ENCODE measurements around the gene OSBPL2.

OSBPL2 gene

GRCh38 chr20:62309947-62310756 is 71.8 kb downstream of the OSBPL2 start:
- H3K9me3 Mint-ChIP-seq: no peaks in the 10 kb centered on the region
- H3K4me3 Mint-ChIP-seq: no peak overlapping the region
- no peaks in the 10 kb centered on the region for H3K36me3 Mint-ChIP-seq
- no peak overlapping the region for H3K27ac Mint-ChIP-seq
- H3K4me1 Mint-ChIP-seq: peaks cover 6% of the 10 kb centered on the region
- no peaks in the 10 kb centered on the region for H3K27me3 Mint-ChIP-seq

- H3K9me3 Mint-ChIP-seq: no peaks in the 10 kb centered on the region
- H3K36me3 Mint-ChIP-seq: no peaks in the 10 kb centered on the region
- H3K4me3 Mint-ChIP-seq: no peak overlapping the region
- peaks cover under 1% of the 10 kb centered on the region for H3K4me1 Mint-ChIP-seq
- H3K27ac Mint-ChIP-seq: no peak overlapping the region
- no peaks in the 10 kb centered on the region for H3K27me3 Mint-ChIP-seq
These were observed 72.4 kb downstream of the OSBPL2 start for GRCh38 chr20:62310757-62311121.

GRCh38 chr20:62311150-62311549 is 72.8 kb downstream of the OSBPL2 start:
- Mint-ChIP-seq H3K36me3 (no peaks in the 10 kb centered on the region), H3K27me3 (no peaks in the 10 kb centered on the region), H3K9me3 (no peaks in the 10 kb centered on the region), H3K4me3 (no peak overlapping the region), H3K4me1 (no peaks in the 10 kb centered on the region), H3K27ac (no peak overlapping the region)

GRCh38 chr20:62311832-62312661 is 73.7 kb downstream of the OSBPL2 start:
- Mint-ChIP-seq H3K4me1 (no peaks in the 10 kb centered on the region), H3K27me3 (no peaks in the 10 kb centered on the region), H3K9me3 (no peaks in the 10 kb centered on the region), H3K36me3 (no peaks in the 10 kb centered on the region), H3K4me3 (no peak overlapping the region), H3K27ac (no peak overlapping the region)

GRCh38 chr20:62312662-62312977 is 74.3 kb downstream of the OSBPL2 start:
- H3K4me3 Mint-ChIP-seq: no peak overlapping the region
- no peak overlapping the region for H3K27ac Mint-ChIP-seq
- H3K9me3 Mint-ChIP-seq: no peaks in the 10 kb centered on the region
- H3K27me3 Mint-ChIP-seq: no peaks in the 10 kb centered on the region
- H3K4me1 Mint-ChIP-seq: no peaks in the 10 kb centered on the region
- H3K36me3 Mint-ChIP-seq: no peaks in the 10 kb centered on the region

GRCh38 chr20:62313021-62313420 is 74.7 kb downstream of the OSBPL2 start:
- Mint-ChIP-seq H3K9me3 (no peaks in the 10 kb centered on the region), H3K36me3 (no peaks in the 10 kb centered on the region), H3K4me1 (no peaks in the 10 kb centered on the region), H3K27ac (no peak overlapping the region), H3K4me3 (no peak overlapping the region), H3K27me3 (no peaks in the 10 kb centered on the region)

GRCh38 chr20:62313460-62314338 is 75.4 kb downstream of the OSBPL2 start:
- Mint-ChIP-seq H3K4me3 (no peak overlapping the region), H3K4me1 (no peaks in the 10 kb centered on the region), H3K27ac (no peak overlapping the region), H3K9me3 (no peaks in the 10 kb centered on the region), H3K27me3 (no peaks in the 10 kb centered on the region), H3K36me3 (no peaks in the 10 kb centered on the region)

GRCh38 chr20:62314339-62314638 is 76.0 kb downstream of the OSBPL2 start:
- Mint-ChIP-seq H3K36me3 (no peaks in the 10 kb centered on the region), H3K27ac (no peak overlapping the region), H3K9me3 (no peaks in the 10 kb centered on the region), H3K27me3 (no peaks in the 10 kb centered on the region), H3K4me3 (no peak overlapping the region), H3K4me1 (no peaks in the 10 kb centered on the region)

GRCh38 chr20:62314711-62315302 is 76.5 kb downstream of the OSBPL2 start:
- Mint-ChIP-seq H3K36me3 (no peaks in the 10 kb centered on the region), H3K4me1 (no peaks in the 10 kb centered on the region), H3K9me3 (no peaks in the 10 kb centered on the region), H3K27me3 (no peaks in the 10 kb centered on the region), H3K4me3 (no peak overlapping the region), H3K27ac (no peak overlapping the region)

GRCh38 chr20:62315773-62316172 is 77.5 kb downstream of the OSBPL2 start:
- H3K4me1 Mint-ChIP-seq: no peaks in the 10 kb centered on the region
- no peak overlapping the region for H3K27ac Mint-ChIP-seq
- no peaks in the 10 kb centered on the region for H3K27me3 Mint-ChIP-seq
- no peak overlapping the region for H3K4me3 Mint-ChIP-seq
- no peaks in the 10 kb centered on the region for H3K9me3 Mint-ChIP-seq
- H3K36me3 Mint-ChIP-seq: no peaks in the 10 kb centered on the region

GRCh38 chr20:62316331-62317166 is 78.2 kb downstream of the OSBPL2 start:
- no peaks in the 10 kb centered on the region for H3K9me3 Mint-ChIP-seq
- no peak overlapping the region for H3K27ac Mint-ChIP-seq
- H3K4me3 Mint-ChIP-seq: no peak overlapping the region
- H3K4me1 Mint-ChIP-seq: no peaks in the 10 kb centered on the region
- no peaks in the 10 kb centered on the region for H3K27me3 Mint-ChIP-seq
- H3K36me3 Mint-ChIP-seq: no peaks in the 10 kb centered on the region

- no peaks in the 10 kb centered on the region for H3K9me3 Mint-ChIP-seq
- H3K27me3 Mint-ChIP-seq: no peaks in the 10 kb centered on the region
- H3K27ac Mint-ChIP-seq: no peak overlapping the region
- no peaks in the 10 kb centered on the region for H3K4me1 Mint-ChIP-seq
- no peak overlapping the region for H3K4me3 Mint-ChIP-seq
- H3K36me3 Mint-ChIP-seq: no peaks in the 10 kb centered on the region
These were observed 78.9 kb downstream of the OSBPL2 start for GRCh38 chr20:62317167-62317655.

- peak overlapping the region; percentile 41 for H3K27ac Mint-ChIP-seq
- H3K4me3 Mint-ChIP-seq: no peak overlapping the region
- no peaks in the 10 kb centered on the region for H3K4me1 Mint-ChIP-seq
- no peaks in the 10 kb centered on the region for H3K9me3 Mint-ChIP-seq
- no peaks in the 10 kb centered on the region for H3K27me3 Mint-ChIP-seq
- H3K36me3 Mint-ChIP-seq: no peaks in the 10 kb centered on the region
These were observed 80.4 kb downstream of the OSBPL2 start for GRCh38 chr20:62318400-62319345.

- no peak overlapping the region for H3K4me3 Mint-ChIP-seq
- no peaks in the 10 kb centered on the region for H3K27me3 Mint-ChIP-seq
- H3K4me1 Mint-ChIP-seq: no peaks in the 10 kb centered on the region
- H3K36me3 Mint-ChIP-seq: no peaks in the 10 kb centered on the region
- H3K9me3 Mint-ChIP-seq: no peaks in the 10 kb centered on the region
- H3K27ac Mint-ChIP-seq: peak overlapping the region; percentile 41
These were observed 81.1 kb downstream of the OSBPL2 start for GRCh38 chr20:62319346-62319909.

All from activated naive CD4-positive, alpha-beta T cell treated with anti-CD3 and anti-CD28 coated beads, Interleukin-2, amount 50 U/mL, for 24 hours (primary cell).